HT1080 (cell line): ENCODE data around the gene SLC48A1. TPM values are rescaled to one million over a fixed set of nuclear protein-coding genes. Genes with fewer than 3 reads are reported as not detected.

ENCODE experiments used
- DNase-seq: peaks from one replicate; pipeline ENCODE4 v3.0.0-alpha.2; 2015; ENCODE audit warnings: low read depth
- total RNA-seq: library from RNA; depleted of rRNA; stranded (reverse); fragments of >200 nt; shearing (Covaris generic); gene quantifications from 2 replicates; pipeline ENCODE4 v1.2.3, GENCODE V29; 2014

Gene SLC48A1
- total RNA-seq, 1 experiment from 2014 or later: 13.3 TPM

GRCh38 chr12:47744005-47744651 lies 28.9 kb upstream of the SLC48A1 start:
- DNase-seq: no peak

DNA sequence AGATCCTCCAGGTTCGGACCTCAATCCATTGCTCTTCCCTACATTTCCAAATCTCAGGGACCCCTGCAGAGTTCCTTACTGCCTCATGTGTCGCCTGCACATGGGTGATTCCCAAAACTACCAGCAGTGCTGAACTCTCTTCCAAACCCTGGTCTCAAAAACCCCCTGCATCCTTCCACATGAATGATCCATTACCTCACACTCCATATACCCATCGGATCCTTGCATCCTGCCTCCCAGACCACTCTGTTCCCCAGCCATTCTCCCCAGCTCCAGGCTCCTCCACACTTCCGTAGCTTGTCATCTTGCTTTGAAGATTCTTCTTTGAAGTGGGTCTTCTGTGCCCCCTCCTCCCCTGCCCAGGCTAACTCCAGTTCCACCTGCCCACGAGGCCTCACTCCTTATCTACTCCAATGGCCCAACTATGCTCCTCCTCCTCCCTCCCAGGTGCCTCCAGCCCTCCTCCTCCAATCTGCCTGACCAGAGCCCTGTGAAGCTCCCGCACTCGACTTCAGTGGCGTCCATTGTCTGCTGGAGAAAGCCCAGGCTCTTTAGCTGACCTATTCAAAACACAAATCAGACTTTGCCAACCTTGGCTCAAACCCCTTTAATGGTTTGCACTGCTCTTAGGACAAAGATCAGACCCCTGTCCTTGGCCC lies 28.1 kb upstream of the SLC48A1 start:
- DNase-seq: no peak

- no peak for DNase-seq
Measured at GRCh38 chr12:47745485-47746041, 27.5 kb upstream of the SLC48A1 start.

DNA sequence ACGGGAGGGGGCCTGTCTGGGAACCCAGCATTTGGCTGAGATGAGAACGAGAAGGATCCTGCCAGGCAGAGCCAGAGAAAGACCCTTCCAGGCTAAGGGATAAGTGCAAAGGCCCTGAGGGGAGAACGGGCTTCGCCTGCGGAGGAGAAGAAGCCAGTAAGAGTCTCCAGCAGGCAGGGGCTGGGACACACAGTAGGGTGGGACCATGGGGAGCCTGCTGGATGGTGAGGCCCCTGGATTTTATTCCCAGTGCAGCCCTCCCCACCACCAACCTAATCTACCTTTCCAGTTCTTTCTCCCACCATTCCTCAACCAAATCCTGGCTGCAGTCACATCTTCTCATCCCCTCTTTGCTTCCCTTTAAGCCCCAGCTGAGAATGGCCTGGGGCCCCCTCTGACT lies 27.0 kb upstream of the SLC48A1 start:
- DNase-seq: no peak

DNA sequence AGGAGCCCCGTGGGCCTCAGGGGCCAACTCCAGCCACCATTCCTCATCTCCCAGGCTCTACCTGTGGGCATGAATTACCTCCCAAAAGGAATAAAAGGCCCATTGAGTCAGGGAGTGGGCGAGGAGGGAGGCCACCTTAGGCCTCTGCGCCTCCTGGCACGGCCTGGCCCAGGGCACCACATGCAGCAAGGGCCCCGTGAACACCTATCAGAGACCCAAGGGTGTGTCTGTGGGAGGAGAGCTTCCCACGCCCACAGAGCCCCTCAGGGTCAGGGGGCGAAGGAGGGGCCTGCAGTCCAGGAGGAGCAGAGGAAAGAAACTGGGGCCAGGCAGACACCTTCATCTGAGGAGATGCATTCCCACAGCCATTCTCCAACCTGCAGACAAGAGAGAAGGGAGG lies 26.5 kb upstream of the SLC48A1 start:
- DNase-seq: no peak

DNA sequence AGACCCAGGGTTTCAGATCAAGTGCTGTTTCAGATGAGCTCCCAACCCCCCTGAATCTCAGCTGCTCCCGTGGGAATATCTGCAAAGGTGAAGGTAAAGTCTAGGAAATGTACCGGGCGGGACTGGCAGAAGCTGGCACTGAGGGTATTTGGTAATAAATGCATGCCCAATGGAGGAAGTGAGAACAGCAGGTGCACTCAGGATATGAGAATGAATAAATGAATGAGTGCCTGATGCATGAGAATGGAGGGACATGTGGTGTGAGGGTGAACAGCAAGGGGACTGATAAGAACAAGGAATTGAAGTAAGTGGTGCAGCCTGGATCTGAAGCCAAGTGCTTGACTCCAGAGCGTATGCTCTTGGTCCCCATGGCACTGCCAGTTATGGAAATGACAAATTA lies 25.9 kb upstream of the SLC48A1 start:
- no peak for DNase-seq

DNA sequence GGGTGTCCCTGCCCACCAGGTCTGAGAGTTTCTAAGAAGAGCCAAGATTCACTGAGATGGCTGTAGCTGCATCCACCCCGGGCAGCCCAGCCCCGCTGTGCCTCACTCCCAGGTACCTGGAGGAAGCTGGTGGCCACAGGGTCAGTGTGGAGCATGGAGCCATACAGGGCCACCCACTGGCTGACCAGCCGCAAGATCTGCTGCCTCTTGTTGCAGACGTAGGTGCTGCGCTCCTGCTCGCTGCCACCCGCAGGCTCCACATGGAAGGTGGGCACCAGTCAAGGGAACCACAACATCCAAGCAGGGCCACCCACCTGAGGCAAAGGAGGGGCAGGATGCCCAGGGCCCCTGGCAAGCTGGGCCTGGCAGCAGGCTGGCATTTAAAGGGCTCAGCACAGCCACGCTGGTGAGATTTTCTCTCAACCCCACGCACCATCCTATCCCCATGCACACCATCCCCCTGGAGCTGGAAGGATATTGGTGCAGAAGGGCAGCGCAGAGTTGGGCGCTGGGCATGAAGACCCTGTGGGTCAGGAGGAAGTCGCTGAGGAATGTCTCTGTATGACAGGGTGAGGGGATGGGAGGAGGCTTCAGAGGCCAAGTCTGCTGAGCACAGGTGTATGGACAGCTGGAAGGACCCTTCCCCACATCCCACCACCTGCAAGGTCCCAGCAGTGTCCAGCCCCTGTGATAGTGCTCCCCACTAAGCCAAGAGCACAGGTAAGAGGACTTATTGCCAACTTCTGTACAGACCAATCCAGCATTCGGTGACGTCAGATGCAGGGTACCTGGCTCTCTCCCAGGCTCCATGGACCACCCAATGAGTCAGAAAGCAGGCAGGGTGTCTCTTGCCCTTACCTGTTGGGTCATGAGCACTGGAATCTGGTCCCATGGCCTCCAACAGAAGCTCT lies 25.2 kb upstream of the SLC48A1 start:
- no peak for DNase-seq

GRCh38 chr12:47748507-47748828 lies 24.6 kb upstream of the SLC48A1 start:
- no peak for DNase-seq

DNA sequence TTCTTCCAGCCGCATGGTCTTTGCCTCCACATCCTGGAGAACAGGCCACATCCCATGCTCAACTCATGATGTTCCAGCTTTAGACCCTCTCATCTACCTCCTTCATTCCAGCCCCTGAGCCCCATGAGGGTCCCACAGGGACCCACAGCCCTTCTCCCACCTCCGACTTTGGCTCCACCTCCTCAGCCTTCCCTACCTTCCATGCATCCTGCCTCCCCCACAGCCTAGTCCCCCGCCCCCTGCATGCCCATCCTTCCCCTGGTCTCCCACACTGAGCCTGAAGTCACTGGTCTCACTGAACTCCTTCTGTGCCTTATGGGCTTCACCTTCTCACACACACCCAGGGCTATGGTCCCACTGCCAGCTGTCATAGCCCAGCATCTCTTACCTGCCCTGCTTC lies 24.1 kb upstream of the SLC48A1 start:
- no peak for DNase-seq

DNA sequence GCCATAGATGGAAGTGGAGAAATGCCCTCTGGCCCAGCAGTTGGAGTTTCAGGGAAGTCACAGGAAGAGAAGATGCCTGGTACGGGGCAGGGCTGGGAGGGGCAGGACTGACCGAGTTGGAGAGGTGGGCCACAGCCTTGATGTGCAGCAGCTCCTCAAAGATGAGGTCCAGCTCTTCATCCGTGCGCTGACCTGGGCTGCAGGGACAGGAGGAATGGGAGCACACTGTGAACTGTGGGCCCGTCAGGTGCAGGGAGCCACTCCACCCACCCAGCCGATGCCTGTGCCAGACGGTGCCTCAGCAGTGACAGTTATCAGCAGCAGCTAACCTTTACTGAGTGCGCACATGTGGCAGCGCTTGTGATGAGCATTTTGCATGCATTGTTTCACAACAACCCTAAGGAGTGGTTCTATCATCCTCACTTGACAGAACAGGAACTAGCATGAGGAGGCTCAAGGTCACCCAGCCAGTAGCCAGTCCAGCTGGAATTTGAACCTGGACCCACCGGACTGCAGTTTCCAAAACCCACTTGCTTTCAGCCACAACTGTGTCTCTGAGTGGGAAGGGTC lies 22.7 kb upstream of the SLC48A1 start:
- DNase-seq: no peak

DNA sequence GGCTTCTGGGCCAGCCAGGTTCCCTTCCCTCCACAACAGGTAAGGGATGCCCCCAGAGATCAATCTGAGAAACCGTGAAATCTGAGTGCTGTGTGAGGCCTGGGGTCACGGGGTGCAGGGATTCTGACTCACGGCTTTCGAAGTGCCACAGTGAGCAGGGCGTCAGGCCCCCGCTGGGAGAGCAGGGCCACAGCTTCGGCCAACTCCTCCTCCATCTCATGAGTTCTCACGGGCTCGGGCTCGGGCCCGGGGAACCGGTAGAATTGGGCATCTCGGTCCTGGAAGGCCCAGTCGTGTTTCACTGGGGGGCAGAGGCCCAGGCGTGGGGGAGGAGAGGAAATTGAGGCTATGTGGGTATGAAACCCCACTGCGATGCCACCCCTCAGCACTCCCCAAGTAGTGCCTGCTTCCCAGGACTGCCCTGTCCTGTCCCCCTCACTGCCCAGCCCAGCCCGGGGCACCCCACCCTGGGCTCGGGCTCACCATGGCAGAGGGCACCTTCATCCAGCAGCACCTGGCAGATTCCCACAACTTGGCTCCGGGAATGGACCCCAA lies 22.0 kb upstream of the SLC48A1 start:
- DNase-seq: no peak

- no peak for DNase-seq
Measured at GRCh38 chr12:47751561-47751960, 21.5 kb upstream of the SLC48A1 start.

GRCh38 chr12:47752121-47752520 lies 20.9 kb upstream of the SLC48A1 start:
- no peak for DNase-seq

GRCh38 chr12:47752552-47752951 lies 20.5 kb upstream of the SLC48A1 start:
- no peak for DNase-seq

DNA sequence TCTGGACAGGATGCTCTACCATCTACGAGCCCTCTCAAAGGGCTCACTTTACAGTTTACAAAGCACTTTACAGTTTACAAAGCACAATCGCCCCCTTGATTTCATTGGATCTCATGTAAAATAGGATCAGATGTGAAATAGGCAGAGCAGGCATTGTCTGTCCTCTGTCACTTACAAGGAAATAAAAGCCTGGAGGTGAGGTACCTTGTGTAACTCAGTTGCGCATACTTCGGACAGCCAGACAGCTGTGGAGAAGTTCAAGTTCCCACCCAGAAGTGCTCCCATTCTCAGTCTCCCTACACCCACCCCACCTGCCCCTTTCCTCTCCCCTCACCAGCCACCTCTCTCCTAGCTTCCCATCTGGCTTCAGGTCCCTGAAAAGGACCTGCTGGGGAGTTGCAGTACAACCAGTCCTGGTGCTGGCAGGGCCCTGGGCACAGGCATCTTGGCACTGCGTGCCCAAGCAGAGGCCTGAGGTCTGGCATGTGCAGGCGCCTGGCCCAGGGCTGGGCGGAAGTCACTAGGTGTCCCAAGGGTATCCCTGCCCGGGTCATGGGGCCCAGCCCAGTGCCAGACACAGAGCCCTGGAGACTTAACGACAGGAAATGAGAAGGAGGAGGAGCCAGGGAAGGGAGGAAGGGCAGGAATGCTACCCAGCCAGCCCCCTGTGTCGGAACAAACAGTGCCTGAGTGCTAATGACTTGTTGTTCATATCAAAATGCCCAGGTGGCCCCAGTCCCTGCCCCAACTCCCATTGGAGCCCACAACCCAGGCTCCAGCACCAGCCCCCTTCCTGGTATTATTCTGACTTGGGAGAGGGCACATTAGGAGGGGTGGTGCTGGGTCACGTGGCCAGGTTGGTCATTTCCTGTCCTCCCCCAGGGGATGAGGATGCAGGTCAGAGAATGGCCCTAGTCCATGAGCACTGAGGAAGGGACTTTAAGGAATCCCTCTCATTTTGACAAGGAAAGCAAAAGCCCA lies 19.7 kb upstream of the SLC48A1 start:
- peak; percentile 76 for DNase-seq

- no peak for DNase-seq
Measured at GRCh38 chr12:47754126-47754525, 18.9 kb upstream of the SLC48A1 start.

DNA sequence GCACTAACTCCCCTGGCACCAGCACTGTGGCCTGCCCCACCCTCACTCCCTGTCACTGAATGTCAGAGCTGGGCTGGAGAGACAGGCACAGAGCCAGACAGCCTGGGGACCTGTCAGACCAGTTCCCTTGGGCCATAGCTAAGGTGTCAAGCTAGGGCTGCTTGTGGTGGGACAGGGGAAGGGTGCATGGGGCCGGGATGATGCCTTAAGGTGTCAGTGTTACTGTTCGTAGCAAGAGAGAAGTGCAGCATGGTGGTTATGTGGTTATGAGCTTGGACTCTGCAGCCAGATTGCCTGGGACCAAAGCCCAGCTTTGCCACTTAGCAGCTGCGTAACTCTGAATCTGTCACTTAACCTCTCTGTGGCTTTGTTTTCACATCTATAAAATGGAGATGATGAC lies 18.2 kb upstream of the SLC48A1 start:
- no peak for DNase-seq

- DNase-seq: no peak
Measured at GRCh38 chr12:47755655-47756562, 17.1 kb upstream of the SLC48A1 start.

DNA sequence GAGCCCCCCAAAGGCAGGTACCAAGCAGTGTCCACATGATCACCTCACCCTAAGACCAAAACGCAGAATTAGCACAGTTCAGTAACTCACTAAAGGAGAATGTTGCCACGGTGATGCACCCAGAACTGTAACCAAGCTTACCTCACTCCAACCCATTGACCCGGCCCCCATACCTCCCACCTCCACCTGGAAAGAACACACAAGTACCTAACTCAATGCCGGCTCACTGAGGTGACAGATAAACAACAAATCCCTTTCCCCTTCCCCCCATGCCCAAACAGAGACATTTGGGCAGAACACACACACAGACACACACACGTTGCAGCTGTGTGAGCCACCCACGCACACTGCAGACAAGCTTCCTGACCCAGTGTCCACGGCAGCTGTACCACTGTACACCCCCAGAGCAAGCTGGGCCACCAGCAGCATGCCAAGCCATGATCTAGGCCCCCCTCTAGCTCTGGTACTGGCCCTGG lies 15.6 kb upstream of the SLC48A1 start:
- DNase-seq: no peak
